Activated B cell treated with CpG ODN at 0.5 μM for 24 hours (primary cell): Measurements from ENCODE around the gene KRTAP4-5. TPM values are rescaled to one million over a fixed set of nuclear protein-coding genes. Genes with fewer than 3 reads are reported as not detected.
"Not testable (repeated sequence)": the region's sequence is repeated elsewhere in the genome, so short reads cannot be mapped to it uniquely, and the experiment has no call there.

ENCODE experiments used
- ATAC-seq: fragments of 200-7000 bp; cut with Tn5 transposase; one replicate; pipeline ENCODE4 v1.10.0; 2021; ENCODE audit warnings: low read depth, mild to moderate bottlenecking, moderate library complexity
- CTCF ChIA-PET: fragments of 350-600 bp; sonication (Branson Sonifier 250); formaldehyde crosslinking; loops from one replicate; lab custom pipeline; 2021; ENCODE audit warnings: antibody characterized with exemption; lab: Charles Lee
- POLR2A ChIA-PET: fragments of 350-600 bp; sonication (Branson Sonifier 250); formaldehyde crosslinking; loops from one replicate; lab custom pipeline; 2021; ENCODE audit warnings: antibody characterized with exemption; lab: Charles Lee
- DNase-seq: peaks from one replicate; pipeline ENCODE4 v3.0.0; 2022
- H3K27ac Mint-ChIP-seq: one replicate; pipeline ENCODE4 v1.8.0; 2020; ENCODE audit warnings: mixed read lengths
- H3K27me3 Mint-ChIP-seq: one replicate; pipeline ENCODE4 v1.8.0; 2021; ENCODE audit warnings: mixed read lengths
- H3K36me3 Mint-ChIP-seq: one replicate; pipeline ENCODE4 v1.8.0; 2021; ENCODE audit warnings: low read depth, mixed read lengths
- H3K4me1 Mint-ChIP-seq: one replicate; pipeline ENCODE4 v1.8.0; 2021; ENCODE audit warnings: mixed read lengths
- H3K4me3 Mint-ChIP-seq: one replicate; pipeline ENCODE4 v1.8.0; 2020; ENCODE audit warnings: mild to moderate bottlenecking, mixed read lengths
- H3K9me3 Mint-ChIP-seq: one replicate; pipeline ENCODE4 v1.8.0; 2020; ENCODE audit warnings: mixed read lengths
- intact Hi-C: fragments of 100-400 bp; cut with micrococcal nuclease; formaldehyde crosslinking; loops from one replicate; pipeline ENCODE4 v1.15.1; 2024
- total RNA-seq: library from RNA; stranded (reverse); gene quantifications from 2 replicates; pipeline ENCODE4 v1.2.3, GENCODE V29; 2022
- TF ChIP-seq, protein P1 (sequence below): fragments of 200-600 bp; IDR thresholded peaks from one replicate; pipeline ENCODE4 v1.8.0; 2022; ENCODE audit warnings: antibody characterized with exemption, mild to moderate bottlenecking

KRTAP4-5 gene
- total RNA-seq, 1 donor from 2014 or later = not detected

DNA sequence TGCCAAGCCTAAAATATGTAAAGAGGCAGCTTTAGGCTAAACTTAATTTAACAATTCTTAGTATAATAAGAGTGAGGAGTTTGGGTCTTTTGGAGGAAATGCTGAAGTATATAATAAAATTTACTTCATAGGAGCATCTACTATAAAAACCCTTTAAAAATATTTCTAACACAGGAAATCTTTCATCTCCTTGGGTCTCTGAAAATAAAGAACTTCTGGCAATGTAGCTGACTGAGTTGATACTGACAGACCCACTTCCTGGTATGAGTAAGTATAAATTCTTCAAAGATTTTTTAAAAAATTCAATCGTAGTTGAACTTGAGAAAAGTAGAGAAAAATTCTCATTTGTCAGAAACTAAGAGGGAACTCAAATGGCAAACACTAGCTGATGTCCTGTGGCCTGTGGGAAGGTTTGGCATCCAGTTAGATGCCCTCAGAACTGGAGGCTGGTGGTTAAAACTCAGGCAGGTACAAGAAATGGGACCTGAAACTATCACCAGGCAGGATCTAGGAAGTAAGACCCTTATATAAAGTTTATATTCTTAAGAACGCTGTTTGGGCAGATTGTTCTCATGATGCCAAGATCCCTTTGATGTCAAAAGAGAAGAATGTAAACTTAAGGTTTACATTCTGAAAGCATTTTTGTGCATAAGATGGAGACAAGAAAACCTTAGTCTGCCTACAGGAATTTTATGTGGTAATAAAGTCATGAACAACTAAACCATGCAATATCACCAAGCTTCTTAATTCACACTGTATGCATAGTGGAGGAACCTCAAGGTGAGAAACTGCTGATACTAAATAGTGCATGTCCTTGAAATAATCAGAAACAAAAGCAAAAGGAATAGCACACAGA lies 15.5 kb downstream of the KRTAP4-5 start:
- Mint-ChIP-seq H3K27ac (no peak overlapping the region), H3K27me3 (peaks cover 7% of the 10 kb centered on the region), H3K36me3 (no peaks in the 10 kb centered on the region), H3K9me3 (peaks cover 9% of the 10 kb centered on the region), H3K4me3 (no peak overlapping the region), H3K4me1 (peaks cover 12% of the 10 kb centered on the region)
- ChIA-PET CTCF (no interaction called here), POLR2A (no interaction called here)
- ATAC-seq (no peak), DNase-seq (no peak)
- TF ChIP-seq, protein P1, sequence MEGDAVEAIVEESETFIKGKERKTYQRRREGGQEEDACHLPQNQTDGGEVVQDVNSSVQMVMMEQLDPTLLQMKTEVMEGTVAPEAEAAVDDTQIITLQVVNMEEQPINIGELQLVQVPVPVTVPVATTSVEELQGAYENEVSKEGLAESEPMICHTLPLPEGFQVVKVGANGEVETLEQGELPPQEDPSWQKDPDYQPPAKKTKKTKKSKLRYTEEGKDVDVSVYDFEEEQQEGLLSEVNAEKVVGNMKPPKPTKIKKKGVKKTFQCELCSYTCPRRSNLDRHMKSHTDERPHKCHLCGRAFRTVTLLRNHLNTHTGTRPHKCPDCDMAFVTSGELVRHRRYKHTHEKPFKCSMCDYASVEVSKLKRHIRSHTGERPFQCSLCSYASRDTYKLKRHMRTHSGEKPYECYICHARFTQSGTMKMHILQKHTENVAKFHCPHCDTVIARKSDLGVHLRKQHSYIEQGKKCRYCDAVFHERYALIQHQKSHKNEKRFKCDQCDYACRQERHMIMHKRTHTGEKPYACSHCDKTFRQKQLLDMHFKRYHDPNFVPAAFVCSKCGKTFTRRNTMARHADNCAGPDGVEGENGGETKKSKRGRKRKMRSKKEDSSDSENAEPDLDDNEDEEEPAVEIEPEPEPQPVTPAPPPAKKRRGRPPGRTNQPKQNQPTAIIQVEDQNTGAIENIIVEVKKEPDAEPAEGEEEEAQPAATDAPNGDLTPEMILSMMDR = no peak
- intact Hi-C loops = loop anchor here (5.0 kb wide), 1 partner anchor 43 kb away; the partner anchor contains the start of gene KRTAP4-2

- Mint-ChIP-seq H3K36me3 (no peaks in the 10 kb centered on the region), H3K9me3 (peaks cover 2% of the 10 kb centered on the region), H3K4me3 (no peak overlapping the region), H3K27me3 (no peaks in the 10 kb centered on the region), H3K4me1 (peaks cover 12% of the 10 kb centered on the region), H3K27ac (no peak overlapping the region)
- peak; percentile 71 for ATAC-seq
- DNase-seq = no peak
- ChIA-PET CTCF (no interaction called here), POLR2A (no interaction called here)
- intact Hi-C loops = loop anchor here (5.0 kb wide), 1 partner anchor 45 kb away; the partner anchor contains the start of gene KRTAP4-2
- TF ChIP-seq, protein P1 = no peak
These were observed 17.6 kb downstream of the KRTAP4-5 start for GRCh38 chr17:41131979-41132378.

DNA sequence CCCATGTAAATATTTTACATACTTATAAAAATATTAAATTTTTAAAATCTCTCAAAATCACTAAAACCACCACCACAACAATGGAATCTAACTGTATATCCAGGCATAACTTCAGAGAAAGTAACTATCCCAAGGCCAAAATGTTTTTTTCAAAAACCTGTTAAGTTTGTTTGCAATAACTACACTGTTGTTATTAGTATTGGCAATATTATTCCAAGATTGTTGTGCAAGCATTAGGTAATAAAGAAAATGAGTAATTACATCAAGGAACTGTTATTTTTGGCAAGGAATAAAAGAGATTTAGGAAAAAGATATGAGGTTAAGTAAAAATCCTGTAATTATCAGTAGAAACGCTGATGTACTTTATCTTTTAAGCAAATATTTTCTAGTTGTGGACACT lies 22.3 kb downstream of the KRTAP4-5 start:
- ChIA-PET CTCF (no interaction called here), POLR2A (no interaction called here)
- H3K27me3 Mint-ChIP-seq = peaks cover 5% of the 10 kb centered on the region
- intact Hi-C loops = no loop called here
- no peaks in the 10 kb centered on the region for H3K36me3 Mint-ChIP-seq
- TF ChIP-seq, protein P1 = no peak
- peaks cover 22% of the 10 kb centered on the region for H3K4me1 Mint-ChIP-seq
- H3K4me3 Mint-ChIP-seq = no peak overlapping the region
- DNase-seq (no peak), ATAC-seq (no peak)
- peaks cover 3% of the 10 kb centered on the region for H3K9me3 Mint-ChIP-seq
- no peak overlapping the region for H3K27ac Mint-ChIP-seq

- ChIA-PET CTCF (no interaction called here), POLR2A (no interaction called here)
- intact Hi-C loops = no loop called here
- Mint-ChIP-seq H3K27me3 (peaks cover 7% of the 10 kb centered on the region), H3K4me3 (no peak overlapping the region), H3K9me3 (peaks cover 5% of the 10 kb centered on the region), H3K36me3 (no peaks in the 10 kb centered on the region), H3K27ac (no peak overlapping the region), H3K4me1 (peaks cover 16% of the 10 kb centered on the region)
- ATAC-seq (no peak), DNase-seq (no peak)
- TF ChIP-seq, protein P1 = no peak
These were observed 23.2 kb downstream of the KRTAP4-5 start for GRCh38 chr17:41126412-41126811.

GRCh38 chr17:41125064-41125463 lies 24.6 kb downstream of the KRTAP4-5 start:
- ATAC-seq (no peak), DNase-seq (no peak)
- TF ChIP-seq, protein P1 = no peak
- peaks cover 24% of the 10 kb centered on the region for H3K4me1 Mint-ChIP-seq
- CTCF ChIA-PET = no interaction called here
- peaks cover 5% of the 10 kb centered on the region for H3K9me3 Mint-ChIP-seq
- POLR2A ChIA-PET = no interaction called here
- no peak overlapping the region for H3K4me3 Mint-ChIP-seq
- peaks cover 7% of the 10 kb centered on the region for H3K27me3 Mint-ChIP-seq
- H3K36me3 Mint-ChIP-seq = no peaks in the 10 kb centered on the region
- no peak overlapping the region for H3K27ac Mint-ChIP-seq
- intact Hi-C loops = no loop called here

GRCh38 chr17:41123991-41124371 lies 25.6 kb downstream of the KRTAP4-5 start, which contains the start of gene KRTAP4-12:
Gene KRTAP4-12 (minus strand): TSS chr17:41124182. CDS start chr17:41124122, 60 bp downstream.
- H3K27ac Mint-ChIP-seq = not testable (repeated sequence)
- peaks cover 28% of the 10 kb centered on the region for H3K4me1 Mint-ChIP-seq

GRCh38 chr17:41123292-41123990 lies 26.2 kb downstream of the KRTAP4-5 start:
- intact Hi-C loops = loop anchor here (5.0 kb wide), 1 partner anchor 199 kb away; no protein-coding TSS in a partner anchor
- POLR2A ChIA-PET, H3K27me3 Mint-ChIP-seq, H3K4me3 Mint-ChIP-seq, DNase-seq, ATAC-seq, H3K36me3 Mint-ChIP-seq, H3K27ac Mint-ChIP-seq, CTCF ChIA-PET, H3K9me3 Mint-ChIP-seq: not testable (repeated sequence)
- peaks cover 32% of the 10 kb centered on the region for H3K4me1 Mint-ChIP-seq

More at GRCh38 chr17:41123991-41124371, 25.6 kb downstream of the KRTAP4-5 start, which contains the start of gene KRTAP4-12:
- H3K4me3 Mint-ChIP-seq, DNase-seq, H3K9me3 Mint-ChIP-seq, H3K36me3 Mint-ChIP-seq, CTCF ChIA-PET, ATAC-seq, H3K27me3 Mint-ChIP-seq: not testable (repeated sequence)
- POLR2A ChIA-PET = interaction anchor here (0.7 kb wide), 1 partner anchor 183 kb away, joined by 4 read pairs; no protein-coding TSS in a partner anchor
- intact Hi-C loops = loop anchor here (5.0 kb wide), 1 partner anchor 198 kb away; no protein-coding TSS in a partner anchor
